ENCODE data around the gene ZNF569.

DNA sequence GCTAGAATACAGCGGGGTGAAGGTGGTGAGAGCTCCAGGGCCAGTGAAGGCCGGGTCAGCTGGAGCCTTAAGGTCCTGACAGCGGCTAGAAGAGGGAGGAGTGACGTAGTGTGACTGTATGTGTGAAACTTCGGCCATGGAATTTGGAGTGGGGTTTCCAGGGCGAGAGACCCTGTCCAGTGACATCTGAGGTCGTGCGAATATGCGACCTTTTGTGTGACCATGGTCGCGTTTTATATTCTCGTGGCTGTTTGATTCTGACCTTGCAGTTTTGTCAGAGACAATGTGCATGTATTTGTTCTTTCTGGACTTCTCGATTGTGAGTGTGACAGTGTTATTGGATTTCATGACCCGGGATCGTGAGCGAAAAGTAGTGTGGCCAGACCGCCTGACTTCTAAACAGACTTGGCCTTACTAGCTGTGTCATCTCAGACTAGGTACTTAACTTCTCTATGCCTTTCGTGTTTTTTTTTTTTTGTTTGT, 405 bp upstream of the ZNF569 start:
- TF ChIP-seq CTCF (IDR thresholded peaks at IDR 0.05) (no peak), POLR2A (IDR thresholded peaks at IDR 0.05) (no peak), POLR2AphosphoS5 (IDR thresholded peaks at IDR 0.05) (no peak)
